SW 1271 (cell line): ENCODE results near the gene AIF1L.
A peak's percentile ranks its signal among the peaks of the same experiment; 100 is the strongest.

Experiments
- DNase-seq, 2 experiments: peaks; one replicate each; lab custom pipeline; 2025; lab: John Stamatoyannopoulos, UW

AIF1L gene

DNA sequence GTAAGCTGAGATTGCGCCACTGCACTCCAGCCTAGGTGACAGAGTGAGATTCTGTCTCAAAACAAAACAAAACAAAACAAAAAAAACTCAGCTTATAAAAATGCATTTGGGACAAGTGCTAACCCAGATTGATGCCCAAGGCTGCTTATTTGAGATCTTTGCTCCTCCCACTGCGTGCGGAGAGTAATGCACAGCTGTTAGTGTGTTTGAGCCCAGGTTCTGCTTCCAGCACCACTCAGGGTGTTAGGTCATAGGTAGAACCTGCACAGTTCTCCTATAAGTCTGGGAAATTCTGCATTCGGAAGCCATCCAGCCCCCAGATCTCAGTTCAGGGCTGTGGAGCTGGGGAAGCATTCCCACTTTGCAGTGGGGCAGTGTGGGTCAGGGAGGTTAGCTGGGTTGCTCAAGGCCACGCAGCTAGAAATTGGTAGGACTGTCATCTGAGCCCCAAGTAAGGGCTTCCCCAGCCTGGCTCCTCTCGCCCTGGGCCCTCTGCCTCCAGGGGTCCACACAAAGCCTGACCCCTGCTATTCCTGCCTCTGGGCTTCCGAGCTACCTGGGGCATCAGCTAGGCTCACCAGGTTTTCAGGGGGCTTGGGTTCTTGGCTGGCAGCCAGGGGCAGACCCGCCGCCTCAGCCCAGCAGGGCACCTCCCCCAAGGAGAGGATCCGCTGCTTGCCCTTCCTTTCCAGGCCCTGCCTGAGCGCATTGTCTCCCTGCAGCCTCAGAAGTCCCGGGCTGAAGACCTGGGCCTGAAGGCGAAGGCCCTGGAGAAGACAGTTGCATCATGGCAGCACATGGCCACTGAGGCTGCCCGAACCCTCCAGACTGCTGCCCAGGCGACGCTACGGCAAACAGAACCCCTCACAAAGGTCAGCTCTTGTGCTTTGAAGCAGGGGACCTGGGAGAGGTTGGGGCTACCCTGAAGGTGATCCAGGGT lies 17.6 kb upstream of the AIF1L start:
- no peak for DNase-seq

DNA sequence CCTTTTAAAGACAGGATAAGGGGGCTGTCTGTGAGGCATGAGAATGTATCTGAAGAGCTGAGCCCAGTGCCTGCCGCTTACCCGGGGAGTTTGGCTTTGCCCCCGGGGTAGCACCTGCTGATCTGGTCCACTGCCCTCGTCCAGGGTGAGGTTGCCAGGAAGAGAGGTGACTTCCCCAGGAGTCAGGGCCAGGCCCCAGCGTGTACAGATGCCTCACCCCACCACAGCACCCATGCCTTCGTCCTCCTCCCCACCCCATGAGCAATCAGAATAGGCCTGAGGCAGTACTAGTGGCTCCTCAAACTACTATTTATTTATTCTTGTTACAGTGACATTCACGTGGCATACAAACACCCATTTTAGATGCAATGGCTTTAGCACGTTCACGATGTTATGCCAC lies 15.7 kb upstream of the AIF1L start:
- DNase-seq: no peak

DNA sequence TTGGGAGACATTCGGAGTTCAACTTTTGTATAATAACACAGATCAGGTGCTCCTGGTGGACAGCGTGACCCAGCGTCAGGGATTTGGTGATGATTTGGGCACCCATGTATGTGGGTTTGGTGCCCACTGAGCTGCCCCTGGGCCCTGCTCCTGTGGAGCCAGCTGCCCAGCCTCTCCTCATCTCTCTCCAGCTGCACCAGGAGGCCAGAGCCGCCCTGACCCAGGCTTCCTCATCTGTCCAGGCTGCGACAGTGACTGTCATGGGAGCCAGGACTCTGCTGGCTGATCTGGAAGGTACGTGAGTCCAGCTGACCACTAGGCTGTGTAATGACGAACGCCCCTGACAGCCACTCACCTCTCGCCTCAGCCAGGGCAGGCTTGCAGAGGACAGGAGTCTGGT lies 14.5 kb upstream of the AIF1L start:
- no peak for DNase-seq

DNA sequence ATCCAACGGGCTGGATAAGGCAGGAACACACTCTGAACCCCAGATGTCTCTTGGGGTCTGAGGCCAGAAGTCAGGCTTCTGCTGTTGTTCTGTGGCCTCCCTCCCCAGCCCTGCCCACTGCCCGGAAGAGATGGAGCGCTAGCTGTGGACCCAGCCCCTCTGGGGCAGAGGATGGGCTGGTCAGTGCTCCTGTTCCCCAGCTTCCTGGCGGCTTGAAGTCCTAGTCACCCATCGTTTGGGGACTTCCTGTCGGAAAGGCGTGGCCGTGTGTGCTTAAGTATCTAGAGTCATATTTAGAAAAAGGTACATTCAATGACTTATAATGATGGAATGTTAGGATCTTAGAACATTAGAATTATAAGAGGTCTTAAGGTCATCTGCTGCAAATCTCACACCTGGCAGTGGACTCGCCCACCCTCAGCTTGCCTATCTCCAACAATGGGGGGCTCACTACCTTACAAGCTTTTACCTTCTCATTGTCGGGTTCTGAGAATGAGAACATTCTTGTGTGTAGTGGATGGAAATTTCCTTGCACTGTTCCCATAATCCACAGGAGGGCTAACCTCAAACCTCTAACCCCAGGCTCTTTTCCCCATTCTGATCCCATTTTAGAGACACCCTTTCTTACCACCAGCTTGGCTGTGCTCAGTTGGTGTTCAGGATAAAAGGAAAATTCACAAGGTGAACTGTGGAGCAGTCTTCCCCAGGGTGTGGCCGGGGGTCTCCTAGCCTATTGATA lies 13.4 kb upstream of the AIF1L start:
- peak in 1 of 2 experiments; percentile 22 for DNase-seq

DNA sequence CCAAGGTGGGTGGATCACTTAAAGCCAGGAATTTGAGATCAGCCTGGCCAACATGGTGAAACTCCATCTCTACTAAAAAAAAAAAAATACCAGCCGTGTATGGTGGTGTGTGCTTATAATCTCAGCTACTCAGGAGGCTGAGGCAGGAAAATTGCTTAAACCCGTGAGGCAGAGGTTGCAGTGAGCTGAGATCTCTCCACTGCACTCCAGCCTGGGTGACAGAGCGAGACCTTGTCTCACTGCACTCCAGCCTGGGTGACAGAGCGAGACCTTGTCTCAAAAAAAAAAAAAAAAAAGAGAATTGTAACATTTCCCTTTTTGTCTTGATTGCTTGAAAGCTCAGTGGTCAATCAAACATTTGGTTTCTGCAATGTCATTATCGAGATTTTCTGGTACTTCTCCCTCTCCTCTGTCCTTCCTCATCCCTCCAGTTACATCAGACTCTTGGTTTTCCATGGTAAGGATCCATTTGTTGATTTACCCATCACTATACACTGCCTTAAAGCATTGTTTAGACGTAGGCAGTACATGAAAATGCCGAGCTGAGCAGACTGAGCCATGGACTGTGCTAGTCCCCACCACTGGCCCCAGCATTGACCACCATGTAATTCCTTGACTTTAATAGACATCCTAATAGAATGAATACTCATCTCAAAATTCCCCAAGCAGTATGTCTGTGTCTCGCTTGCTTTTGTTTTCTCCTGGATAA lies 11.5 kb upstream of the AIF1L start:
- DNase-seq: no peak

DNA sequence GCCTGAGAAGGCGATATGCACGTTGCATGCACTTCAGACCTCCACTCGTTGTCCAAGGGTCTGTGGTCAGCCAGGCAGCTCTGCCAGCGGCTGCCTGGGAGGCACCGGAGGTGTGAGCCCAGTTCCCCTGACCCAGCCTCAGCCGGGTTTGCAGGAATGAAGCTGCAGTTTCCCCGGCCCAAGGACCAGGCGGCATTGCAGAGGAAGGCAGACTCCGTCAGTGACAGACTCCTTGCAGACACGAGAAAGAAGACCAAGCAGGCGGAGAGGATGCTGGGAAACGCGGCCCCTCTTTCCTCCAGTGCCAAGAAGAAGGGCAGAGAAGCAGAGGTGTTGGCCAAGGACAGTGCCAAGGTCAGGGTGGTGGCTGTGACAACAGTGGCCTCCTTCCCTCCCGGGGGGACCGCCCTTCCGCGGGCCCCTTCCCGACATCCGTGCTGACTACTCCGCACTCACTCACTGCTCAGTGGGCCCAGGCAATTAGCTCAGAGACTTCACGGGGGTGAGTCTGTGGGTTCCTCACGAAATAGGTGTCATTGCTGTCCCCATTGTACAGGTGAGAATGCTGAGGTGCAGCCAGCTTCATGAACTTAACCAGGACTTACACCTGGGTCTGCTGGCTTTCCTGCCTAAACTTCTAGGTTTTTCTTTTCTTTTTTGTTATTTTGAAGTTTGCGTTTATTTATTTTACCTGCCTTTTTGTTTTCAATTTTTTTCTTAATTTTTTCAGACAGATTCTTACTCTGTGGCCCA lies 10.8 kb upstream of the AIF1L start:
- no peak for DNase-seq

DNA sequence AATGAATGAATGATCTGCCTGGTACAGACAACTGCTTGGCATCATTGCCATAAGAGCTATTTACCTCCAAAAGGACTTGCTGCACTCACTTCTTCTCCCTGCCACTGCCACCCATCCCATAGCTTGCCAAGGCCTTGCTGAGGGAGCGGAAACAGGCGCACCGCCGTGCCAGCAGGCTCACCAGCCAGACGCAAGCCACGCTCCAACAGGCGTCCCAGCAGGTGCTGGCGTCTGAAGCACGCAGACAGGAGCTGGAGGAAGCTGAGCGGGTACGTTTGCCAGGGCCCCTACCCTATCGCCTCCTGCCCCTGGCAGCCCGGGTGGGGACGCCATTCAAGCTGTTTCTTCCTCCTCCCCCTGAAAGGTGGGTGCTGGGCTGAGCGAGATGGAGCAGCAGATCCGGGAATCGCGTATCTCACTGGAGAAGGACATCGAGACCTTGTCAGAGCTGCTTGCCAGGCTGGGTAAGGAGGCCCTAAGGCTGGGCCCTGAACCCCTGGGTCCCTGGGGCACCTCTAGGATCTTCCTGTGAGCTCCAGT lies 8.9 kb upstream of the AIF1L start:
- DNase-seq: no peak

DNA sequence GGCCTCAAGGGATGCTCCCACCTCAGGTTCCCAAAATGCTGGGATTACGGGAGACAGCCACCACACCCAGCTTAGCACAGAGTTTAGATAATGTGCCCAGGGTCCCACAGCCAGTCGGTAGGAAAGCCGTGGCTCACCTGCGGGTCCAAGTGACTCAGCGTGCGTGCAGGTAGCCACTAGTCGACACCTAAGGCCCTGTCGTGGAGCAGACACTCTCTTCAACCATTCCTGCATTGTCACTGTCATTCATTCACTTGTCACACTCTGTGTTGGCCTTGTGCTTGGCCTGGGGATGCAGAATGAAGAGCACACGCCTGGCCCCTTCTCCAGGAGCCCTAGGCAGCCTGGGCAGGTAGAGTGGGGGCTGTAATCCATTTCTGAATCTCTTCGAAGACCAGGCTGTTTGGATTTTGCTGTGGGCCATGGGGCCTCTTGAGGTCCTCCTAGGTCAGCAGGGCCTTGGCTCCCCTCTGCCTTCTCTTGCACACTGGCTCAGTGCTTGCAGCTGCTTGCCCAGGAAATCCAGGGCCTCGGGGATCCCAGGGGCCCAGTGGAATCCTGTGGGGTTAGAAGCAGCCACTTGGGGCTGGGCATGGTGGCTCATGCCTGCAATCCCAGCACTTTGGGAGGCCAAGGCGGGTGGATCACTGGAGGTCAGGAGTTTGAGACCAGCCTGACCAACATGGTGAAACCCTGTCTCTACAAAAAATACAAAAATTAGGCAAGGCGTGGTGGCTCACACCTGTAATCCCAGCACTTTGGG lies 6.1 kb upstream of the AIF1L start:
- DNase-seq: no peak

DNA sequence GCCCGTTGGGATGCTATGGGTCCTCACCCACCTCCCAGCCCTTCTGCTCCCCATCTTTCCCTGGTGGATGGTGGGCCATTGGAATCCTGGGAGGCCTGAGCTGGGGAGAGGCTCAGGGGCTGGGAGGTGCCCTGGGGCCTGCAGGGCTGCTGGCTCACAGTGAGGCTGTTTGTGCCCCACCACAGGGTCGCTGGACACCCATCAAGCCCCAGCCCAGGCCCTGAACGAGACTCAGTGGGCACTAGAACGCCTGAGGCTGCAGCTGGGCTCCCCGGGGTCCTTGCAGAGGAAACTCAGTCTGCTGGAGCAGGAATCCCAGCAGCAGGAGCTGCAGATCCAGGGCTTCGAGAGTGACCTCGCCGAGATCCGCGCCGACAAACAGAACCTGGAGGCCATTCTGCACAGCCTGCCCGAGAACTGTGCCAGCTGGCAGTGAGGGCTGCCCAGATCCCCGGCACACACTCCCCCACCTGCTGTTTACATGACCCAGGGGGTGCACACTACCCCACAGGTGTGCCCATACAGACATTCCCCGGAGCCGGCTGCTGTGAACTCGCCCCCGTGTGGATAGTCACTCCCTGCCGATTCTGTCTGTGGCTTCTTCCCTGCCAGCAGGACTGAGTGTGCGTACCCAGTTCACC lies 4.9 kb upstream of the AIF1L start:
- no peak for DNase-seq

DNA sequence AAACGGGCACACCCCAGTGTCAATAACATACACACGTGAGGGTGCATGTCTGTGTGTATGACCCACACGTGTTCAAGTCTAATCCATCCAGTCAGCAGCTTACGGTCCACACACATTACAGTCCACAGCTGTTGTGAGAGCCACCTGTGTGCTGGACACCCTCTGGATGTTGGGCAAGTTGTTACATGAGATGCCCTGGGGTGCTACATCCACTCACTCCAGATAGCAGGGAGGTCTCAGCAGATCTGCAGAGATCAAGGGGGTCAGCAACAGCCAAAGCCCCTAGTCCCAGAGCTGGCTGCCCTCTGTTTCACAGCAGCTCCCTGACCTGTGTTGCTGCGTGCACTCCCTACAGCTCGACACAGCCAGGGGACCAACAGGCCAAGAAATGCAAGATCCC lies 4.3 kb upstream of the AIF1L start:
- DNase-seq: no peak

DNA sequence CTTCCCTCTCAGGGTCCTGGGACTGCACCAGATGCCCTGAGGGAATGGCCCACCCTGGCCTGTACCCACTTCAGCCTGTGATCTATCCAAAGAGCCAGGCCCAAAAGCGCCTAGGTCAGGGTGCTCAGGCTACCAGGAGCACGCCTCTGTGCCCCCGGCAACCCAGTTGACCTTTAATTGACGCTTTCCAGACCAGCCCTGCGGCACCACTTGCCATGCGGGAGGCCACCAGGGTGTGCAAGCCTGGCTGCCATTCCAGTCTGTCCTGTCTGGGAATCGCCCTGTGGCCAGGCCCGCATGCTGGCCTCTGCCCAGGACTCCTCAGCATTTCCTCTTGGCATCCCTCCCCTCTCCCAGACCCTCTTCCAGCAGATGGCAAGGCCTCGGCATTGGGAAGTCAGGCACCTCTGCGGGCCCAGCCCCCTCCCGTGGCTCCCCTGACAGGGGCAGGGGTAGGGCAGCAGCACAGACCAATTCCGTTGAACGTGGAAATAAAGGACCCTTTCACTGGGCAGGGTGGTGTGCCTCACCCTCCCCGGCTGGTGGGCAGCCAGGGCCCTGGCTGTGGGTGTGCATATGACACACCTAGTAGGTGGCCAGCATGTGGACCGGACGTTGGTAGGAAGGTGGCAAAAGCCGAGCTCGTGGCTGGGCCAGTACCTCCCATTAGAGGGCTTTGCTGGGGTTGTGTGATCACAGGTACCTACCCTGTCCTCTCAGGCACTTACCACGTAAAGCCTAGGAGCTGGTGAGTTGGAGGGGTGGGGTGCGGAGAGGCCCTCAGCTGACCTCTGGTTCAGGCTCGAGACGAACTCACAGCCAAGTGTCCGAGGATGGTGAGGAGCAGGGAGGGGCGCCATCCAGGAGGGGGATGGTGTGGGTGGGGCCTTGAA lies 3.5 kb upstream of the AIF1L start:
- DNase-seq: no peak

DNA sequence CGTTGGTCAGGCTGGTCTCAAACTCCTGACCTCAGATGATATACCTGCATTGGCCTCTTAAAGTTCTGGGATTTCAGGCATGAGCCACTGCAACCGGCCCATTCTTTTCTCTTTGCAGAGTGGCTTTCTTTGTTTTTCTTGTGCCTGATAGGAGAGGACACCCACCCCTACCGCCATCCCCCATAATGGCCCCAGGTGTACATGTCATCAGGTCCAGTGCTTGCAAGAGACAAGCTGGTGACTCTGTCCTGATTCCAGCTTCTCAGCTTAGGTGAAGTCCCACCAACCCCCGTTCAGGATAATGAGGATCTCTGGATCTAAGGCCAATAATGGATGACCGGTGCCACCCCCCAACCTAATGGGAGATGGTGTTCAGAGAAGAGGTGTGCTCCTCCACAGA lies 2.3 kb upstream of the AIF1L start:
- no peak for DNase-seq

DNA sequence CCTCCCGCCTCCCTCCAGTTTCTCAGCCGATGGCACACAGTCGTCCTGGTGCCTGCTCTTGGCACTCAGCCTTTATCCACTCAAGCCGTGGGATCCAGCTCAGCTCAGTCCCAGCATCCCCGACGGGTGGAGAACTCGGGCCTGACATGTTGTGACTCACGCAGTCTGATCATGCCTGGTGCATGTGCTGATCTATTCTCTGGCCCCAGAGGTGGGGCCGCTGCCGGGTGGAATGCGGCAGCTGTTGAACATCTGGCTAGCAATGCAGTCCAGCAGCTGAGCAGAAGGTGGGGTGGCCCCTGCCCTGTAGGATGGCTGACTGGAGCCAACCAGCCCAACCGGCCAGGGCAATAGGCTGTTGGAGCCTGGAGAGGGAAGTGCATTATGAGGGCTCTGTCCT lies 1.7 kb upstream of the AIF1L start:
- DNase-seq: no peak

DNA sequence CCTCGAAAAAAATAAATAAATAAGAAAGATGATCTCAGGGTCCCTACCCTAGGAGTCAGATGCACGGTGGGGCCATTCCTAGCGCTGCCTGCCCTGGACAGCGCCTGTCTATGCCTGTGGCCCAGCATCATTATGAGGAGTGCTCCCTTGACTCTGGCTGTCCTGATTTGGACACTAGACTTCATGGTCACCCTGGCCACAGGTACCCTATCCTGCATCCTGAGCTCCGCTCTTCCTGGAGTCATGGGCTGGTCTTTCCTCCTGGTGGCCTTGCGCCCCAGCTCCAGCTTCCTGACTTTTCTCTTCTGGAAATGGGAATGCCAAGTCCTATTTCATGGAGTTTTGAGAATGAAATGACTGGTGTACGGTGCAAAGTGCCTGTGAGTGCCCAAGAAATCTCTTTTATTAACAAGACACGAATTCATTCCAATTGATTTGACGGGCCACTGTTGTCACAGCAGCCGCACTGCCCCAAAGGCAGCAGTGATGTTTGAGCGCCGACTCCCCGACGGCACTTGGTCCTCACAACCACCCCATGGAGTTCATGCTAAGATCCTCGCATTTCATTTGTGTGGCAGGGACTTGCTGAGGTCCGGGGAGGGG lies 564 bp upstream of the AIF1L start:
- DNase-seq: no peak

DNA sequence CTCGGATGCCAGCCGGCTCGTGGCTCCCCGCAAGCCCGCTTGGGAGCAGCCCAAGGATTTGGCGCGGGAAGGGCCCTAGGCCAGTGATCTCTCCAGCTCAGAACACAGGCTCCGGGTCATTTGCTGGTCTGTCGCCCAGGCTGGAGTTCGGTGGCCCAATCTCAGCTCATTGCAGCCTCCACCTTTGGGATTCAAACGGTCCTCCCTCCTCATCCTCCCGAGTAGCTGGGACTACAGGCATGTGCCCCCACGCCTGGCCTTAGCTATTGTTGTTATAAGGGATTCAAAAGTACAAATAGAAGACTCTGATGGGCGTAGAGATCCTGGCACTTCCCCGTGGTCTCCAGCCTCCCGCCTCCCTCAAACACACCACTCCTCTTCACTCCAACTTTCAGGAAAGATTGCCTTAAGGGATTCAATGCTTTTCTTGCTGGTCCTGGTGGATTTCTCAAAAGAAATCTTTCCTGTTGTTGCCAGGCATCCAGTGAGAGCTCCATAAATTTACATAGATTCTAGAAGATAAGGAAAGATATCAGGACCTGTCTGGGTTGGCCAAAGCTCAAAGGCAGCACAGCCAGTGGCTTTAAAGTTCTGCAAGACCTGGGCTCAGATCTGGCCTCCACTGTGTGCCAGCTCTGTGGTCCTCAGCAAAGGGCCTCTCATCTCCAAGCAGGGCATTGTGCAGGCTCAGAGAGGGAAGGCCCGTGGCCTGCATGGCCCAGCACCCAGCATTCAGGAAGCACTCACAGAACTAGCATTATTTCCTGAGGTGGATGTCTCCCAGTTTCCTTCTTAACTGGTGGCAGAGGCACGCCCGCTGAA lies 1.0 kb downstream of the AIF1L start:
- DNase-seq: no peak

DNA sequence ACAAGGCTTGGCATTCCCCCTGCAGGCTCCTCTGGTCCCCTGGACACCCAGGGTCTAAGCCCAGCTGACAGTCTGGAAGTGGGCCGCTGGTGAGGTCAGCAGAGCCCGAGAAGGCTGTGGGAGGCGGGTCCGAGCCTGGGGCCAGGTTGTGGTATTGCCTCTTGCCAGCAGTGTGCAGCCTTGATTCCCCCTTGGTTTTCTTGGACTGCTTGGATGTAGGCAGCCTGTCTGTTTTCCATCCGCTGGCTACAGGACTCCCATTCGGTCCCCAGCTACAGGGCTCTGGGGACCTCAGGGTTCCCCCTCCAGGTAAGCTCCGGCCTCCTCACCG lies 1.6 kb downstream of the AIF1L start:
- no peak for DNase-seq

DNA sequence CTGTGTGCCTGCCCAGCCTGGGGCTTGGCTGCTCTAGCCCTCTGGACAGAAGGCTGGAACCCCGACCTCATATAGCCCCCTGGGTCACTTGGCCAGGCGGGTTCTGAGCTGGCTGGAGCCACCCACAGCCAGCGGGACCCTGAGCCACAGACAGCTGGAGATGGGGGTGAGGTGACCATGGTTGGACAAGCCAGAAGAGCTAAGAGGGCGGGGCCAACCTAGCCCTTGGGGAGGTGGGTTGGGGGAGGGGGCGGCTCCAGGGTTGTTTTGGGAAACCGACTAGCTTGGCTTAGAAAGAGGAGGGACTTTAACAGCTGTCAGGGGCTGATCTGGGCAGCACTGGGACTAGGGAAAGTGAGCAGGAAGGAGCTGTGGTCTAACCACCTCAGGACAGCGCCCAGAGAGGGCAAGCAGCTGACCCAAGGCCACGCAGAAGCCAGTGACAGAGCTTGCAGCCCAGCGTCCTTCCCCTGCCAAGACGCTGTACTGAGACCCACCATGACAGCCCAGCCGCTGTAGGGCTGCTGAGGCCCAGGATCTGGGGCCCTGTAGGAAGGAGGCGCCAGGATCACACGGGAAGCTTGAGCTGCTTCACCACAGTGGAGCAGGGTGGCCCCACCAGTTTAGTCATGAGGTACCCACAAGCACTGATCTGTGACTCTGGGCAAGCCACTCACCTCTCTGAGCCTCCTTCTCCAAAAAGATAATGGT lies 2.2 kb downstream of the AIF1L start:
- no peak for DNase-seq
